Measurements from ENCODE around the gene SYK.
"Not testable (repeated sequence)": the region's sequence is repeated elsewhere in the genome, so short reads cannot be mapped to it uniquely, and the experiment has no call there.

Gene SYK

GRCh38 chr9:90882991-90883600 lies 81.5 kb downstream of the SYK start:
- DNase-seq = no peak

- no peak for DNase-seq
Observed at GRCh38 chr9:90883661-90884060, 82.0 kb downstream of the SYK start.

- no peak for DNase-seq
Observed at GRCh38 chr9:90884178-90884577, 82.6 kb downstream of the SYK start.

GRCh38 chr9:90886868-90887267 lies 85.2 kb downstream of the SYK start:
- DNase-seq = not testable (repeated sequence)

GRCh38 chr9:90888941-90889340 lies 87.3 kb downstream of the SYK start:
- DNase-seq = no peak

- DNase-seq = no peak
Observed at GRCh38 chr9:90890146-90890810, 88.7 kb downstream of the SYK start.

- no peak for DNase-seq
Observed at GRCh38 chr9:90891308-90892040, 89.9 kb downstream of the SYK start.

- DNase-seq = no peak
Observed at GRCh38 chr9:90892918-90893317, 91.3 kb downstream of the SYK start.

GRCh38 chr9:90893706-90894105 lies 92.1 kb downstream of the SYK start:
- no peak for DNase-seq

GRCh38 chr9:90894986-90895687 lies 93.5 kb downstream of the SYK start:
- DNase-seq = peak; percentile 22

GRCh38 chr9:90895786-90896185 lies 94.2 kb downstream of the SYK start:
- no peak for DNase-seq

- no peak for DNase-seq
Observed at GRCh38 chr9:90896231-90896630, 94.6 kb downstream of the SYK start.

- no peak for DNase-seq
Observed at GRCh38 chr9:90898228-90898627, 96.6 kb downstream of the SYK start.

- DNase-seq = no peak
Observed at GRCh38 chr9:90899287-90899686, 97.7 kb downstream of the SYK start.

GRCh38 chr9:90900130-90900529 lies 98.5 kb downstream of the SYK start:
- DNase-seq = no peak

GRCh38 chr9:90901933-90902332 lies 100.3 kb downstream of the SYK start:
- DNase-seq = no peak

GRCh38 chr9:90903766-90904424 lies 102.3 kb downstream of the SYK start:
- no peak for DNase-seq

GRCh38 chr9:90904706-90905478 lies 103.3 kb downstream of the SYK start:
- no peak for DNase-seq

GRCh38 chr9:90905822-90906221 lies 104.2 kb downstream of the SYK start:
- no peak for DNase-seq

GRCh38 chr9:90906316-90907055 lies 104.9 kb downstream of the SYK start:
- DNase-seq = no peak

- no peak for DNase-seq
Observed at GRCh38 chr9:90907056-90907445, 105.4 kb downstream of the SYK start.

GRCh38 chr9:90907790-90908189 lies 106.2 kb downstream of the SYK start:
- no peak for DNase-seq
